Transverse colon (tissue), 1 donor: ENCODE measurements around the gene LRRC4C.

ENCODE experiments used
- EP300 ChIP-seq: sonication (generic); formaldehyde crosslinking; IDR thresholded peaks from one replicate; pipeline ENCODE4 v1.6.1; 2017; ENCODE audit warnings: antibody characterized with exemption, low read depth
- POLR2A ChIP-seq: fragments of 450-650 bp; IDR thresholded peaks from one replicate; pipeline ENCODE4 v1.6.1; 2016; ENCODE audit warnings: antibody characterized with exemption, mild to moderate bottlenecking, moderate library complexity

DNA sequence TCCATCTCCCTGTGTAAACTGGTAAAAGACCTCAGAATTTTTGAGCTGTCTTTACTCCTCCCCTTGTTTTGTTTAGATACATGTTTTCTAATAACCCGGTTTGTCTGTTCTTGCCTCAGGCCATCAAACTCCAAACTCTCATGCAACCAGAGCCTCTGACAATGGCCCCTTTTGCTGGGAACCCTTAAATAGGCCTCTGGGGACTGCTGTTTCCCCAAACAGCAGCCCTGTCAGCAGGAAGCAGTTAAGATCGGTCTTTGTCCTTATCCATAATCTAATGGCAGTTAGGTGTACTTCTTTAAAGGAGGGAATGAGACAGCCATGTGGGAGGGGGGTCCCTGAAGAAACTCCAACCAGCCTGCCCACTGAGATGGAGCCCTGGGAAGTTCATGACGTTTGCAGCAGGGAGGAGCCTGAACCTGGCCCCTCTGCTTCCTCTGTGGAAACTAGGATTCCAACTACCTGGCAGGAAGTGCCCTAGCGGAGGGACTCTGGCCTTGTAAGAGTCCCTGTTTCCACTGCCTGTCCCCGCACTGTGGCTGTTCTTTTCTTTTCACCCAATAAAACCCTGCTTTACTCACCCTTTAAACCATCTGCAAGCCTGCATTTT lies 1354.4 kb downstream of the LRRC4C start:
- TF ChIP-seq POLR2A, result no peak
- TF ChIP-seq EP300, result no peak
